ENCODE results near the gene TRABD2A.

DNA sequence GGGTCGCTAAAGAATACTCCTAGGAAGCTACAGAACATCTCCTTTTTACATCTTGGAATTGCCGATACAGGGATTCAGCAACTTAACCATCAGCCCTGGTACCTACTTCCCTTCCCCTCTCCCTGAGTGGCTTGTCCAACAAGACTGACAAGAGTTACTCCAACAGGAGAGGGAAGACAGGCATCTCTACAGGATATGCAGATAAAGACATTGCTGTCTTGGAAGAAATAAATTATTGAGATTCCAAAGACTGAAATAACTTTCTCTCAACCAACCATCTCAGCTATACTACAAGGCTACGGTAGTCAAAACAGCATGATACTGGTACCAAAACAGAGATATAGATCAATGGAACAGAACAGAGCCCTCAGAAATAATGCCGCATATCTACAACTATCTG lies 87.2 kb downstream of the TRABD2A start:
- TF ChIP-seq POLR2A (IDR thresholded peaks at IDR 0.05; ENCODE audit: low read length), result no peak
- no peak for TF ChIP-seq GATA1 (IDR thresholded peaks at IDR 0.05; ENCODE audit: low read depth, low read length)
